ENCODE results near the gene USP40. TPM values are rescaled to one million over a fixed set of nuclear protein-coding genes. Genes with fewer than 3 reads are reported as not detected.
"Not testable (repeated sequence)": the region's sequence is repeated elsewhere in the genome, so short reads cannot be mapped to it uniquely, and the experiment has no call there.

The USP40 gene
- total and polyA plus RNA-seq, 2 of the 8 experiments (the other 6 are each of a cell fraction or from before 2014, with no cell fraction given), result 12.0 to 15.7 TPM

DNA sequence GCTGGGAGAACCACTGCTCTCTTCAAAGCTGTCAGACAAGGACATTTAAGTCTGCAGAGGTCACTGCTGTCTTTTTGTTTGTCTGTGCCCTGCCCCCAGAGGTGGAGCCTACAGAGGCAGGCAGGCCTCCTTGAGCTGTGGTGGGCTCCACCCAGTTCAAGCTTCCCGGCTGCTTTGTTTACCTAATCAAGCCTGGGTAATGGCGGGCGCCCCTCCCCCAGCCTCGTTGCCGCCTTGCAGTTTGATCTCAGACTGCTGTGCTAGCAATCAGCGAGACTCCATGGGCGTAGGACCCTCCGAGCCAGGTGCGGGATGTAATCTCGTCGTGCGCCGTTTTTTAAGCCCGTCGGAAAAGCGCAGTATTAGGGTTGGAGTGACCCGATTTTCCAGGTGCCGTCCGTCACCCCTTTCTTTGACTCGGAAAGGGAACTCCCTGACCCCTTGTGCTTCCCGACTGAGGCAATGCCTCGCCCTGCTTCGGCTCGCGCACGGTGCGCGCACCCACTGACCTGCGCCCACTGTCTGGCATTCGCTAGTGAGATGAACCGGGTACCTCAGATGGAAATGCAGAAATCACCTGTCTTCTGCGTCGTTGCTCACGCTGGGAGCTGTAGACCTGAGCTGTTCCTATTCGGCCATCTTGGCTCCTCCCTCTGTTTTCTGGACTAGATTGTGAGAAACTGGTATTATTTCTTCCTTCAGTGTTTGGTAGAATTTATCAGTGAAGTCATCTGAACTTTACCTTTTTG, 16.8 kb upstream of the USP40 start:
- peak overlapping the region in 1 of 4 experiments; percentile 33; a peak in 2 of 8 replicates for H3K4me3 ChIP-seq (ENCODE audit: extremely low read depth in 1 of 4, insufficient read depth in 2 of 4, low read depth in 3 of 4, low read length in 4 of 4)
- peak in 1 of 2 experiments; percentile 67 for DNase-seq (ENCODE audit: low read depth in 1 of 2, low spot score in 2 of 2)

More for the DNA sequence above, 16.8 kb upstream of the USP40 start:
- H3K23ac ChIP-seq (ENCODE audit: insufficient read length); H2BK15ac ChIP-seq (ENCODE audit: low read length); H3K9me3 ChIP-seq (ENCODE audit: insufficient read depth in 2 of 2, low read depth in 1 of 2, low read length in 1 of 2); H3K79me1 ChIP-seq (ENCODE audit: low read depth, low read length); H3K4me1 ChIP-seq (replicated peaks in 1 of 4; ENCODE audit: control insufficient read depth in 3 of 4, insufficient read depth in 4 of 4, low read length in 3 of 4); H2BK20ac ChIP-seq (ENCODE audit: low read length); H3K9ac ChIP-seq (replicated peaks in 1 of 4; ENCODE audit: extremely low read depth in 1 of 4, low read depth in 3 of 4, low read length in 3 of 4); H3K27ac ChIP-seq (ENCODE audit: low read depth, low read length); H4K91ac ChIP-seq (replicated peaks; ENCODE audit: insufficient read length, low read length); H4K20me1 ChIP-seq (replicated peaks in 1 of 2; ENCODE audit: control insufficient read depth in 1 of 2, insufficient read depth in 2 of 2, low read length in 2 of 2); H4K5ac ChIP-seq (ENCODE audit: insufficient read length, low read depth, low read length); H3K14ac ChIP-seq (ENCODE audit: insufficient read length); H2BK12ac ChIP-seq (ENCODE audit: low read depth, low read length); H3K79me2 ChIP-seq (ENCODE audit: control insufficient read depth in 1 of 2, insufficient read depth in 2 of 2, low read length in 2 of 2); H2AK5ac ChIP-seq (ENCODE audit: low read depth, low read length); FAIRE-seq; H3K36me3 ChIP-seq (ENCODE audit: control insufficient read depth in 2 of 4, insufficient read depth in 4 of 4, low read length in 3 of 4); H3K4ac ChIP-seq (replicated peaks; ENCODE audit: insufficient read length, low read depth, low read length); H3K23me2 ChIP-seq (ENCODE audit: low read depth, low read length); H3K56ac ChIP-seq (replicated peaks; ENCODE audit: insufficient read length, low read depth, low read length); H2BK120ac ChIP-seq (replicated peaks; ENCODE audit: low read depth, low read length); CTCF ChIA-PET (ENCODE audit: partially characterized antibody); H3K18ac ChIP-seq (ENCODE audit: extremely low read depth, low read length); H3K27me3 ChIP-seq (replicated peaks in 1 of 4; ENCODE audit: control insufficient read depth in 3 of 4, extremely low read depth in 1 of 4, insufficient read depth in 3 of 4, low read length in 3 of 4): not testable (repeated sequence)
- POLR2A ChIA-PET (ENCODE audit: partially characterized antibody), result interaction anchor here (1.1 to 2.8 kb wide), 5 partner anchors 10 to 249 kb away, joined by 3 to 10 read pairs (median 3); partner anchors contain the start of gene USP40
- H2AFZ ChIP-seq (ENCODE audit: low read length), result 0 out of 2 replicates have a peak overlapping the region, but pooled peaks have one; percentile 70
- H3K4me2 ChIP-seq (ENCODE audit: insufficient read depth in 1 of 2, low read depth in 2 of 2, low read length in 2 of 2), result peak overlapping the region in 1 of 2 experiments; percentile 47; a peak in 2 of 4 replicates
- 0 out of 2 replicates have a peak overlapping the region, but pooled peaks have one; percentile 39 for H2BK5ac ChIP-seq (ENCODE audit: low read depth, low read length)
- TF ChIP-seq YY1 (IDR thresholded peaks at IDR 0.05; ENCODE audit: low read depth, low read length), result 0 out of 2 replicates have a peak, but pooled peaks have one; percentile 40
- 83% methylated on average over 32 of the region's 35 CpGs; no CpG with 5 or more reads in 1 of the 2 experiments for WGBS, 2 experiments (ENCODE audit: extremely low coverage in 1 of 2, insufficient coverage in 1 of 2, insufficient read length in 1 of 2, insufficient replicate concordance in 2 of 2, low coverage in 1 of 2, low lambda C conversion rate in 2 of 2, missing lambda C conversion rate in 1 of 2)
- peak overlapping the region; percentile 85; the same call in 1 of the 2 replicates for H4K8ac ChIP-seq (ENCODE audit: extremely low read depth, insufficient read depth, low read length)
